KOPT-K1 (cell line): Measurements from ENCODE around the gene BOD1L2.

Experiments used
- H3K27ac ChIP-seq: fragments of 200-600 bp; sonication (generic); 2 replicates; pipeline ENCODE4 v1.5.1; 2016; ENCODE audit warnings: antibody characterized with exemption, mild to moderate bottlenecking, low read depth, low read length; ENCODE audit not compliant: poor library complexity, severe bottlenecking
- H3K36me3 ChIP-seq: fragments of 200-600 bp; sonication (generic); 2 replicates; pipeline ENCODE4 v1.5.1; 2017; ENCODE audit warnings: antibody characterized with exemption, mild to moderate bottlenecking, low read length, moderate library complexity; ENCODE audit not compliant: insufficient read depth
- H3K9me3 ChIP-seq: fragments of 200-600 bp; sonication (generic); 2 replicates; pipeline ENCODE4 v1.5.1; 2017; ENCODE audit warnings: antibody characterized with exemption, low read length, mild to moderate bottlenecking; ENCODE audit not compliant: insufficient read depth, poor library complexity, severe bottlenecking

BOD1L2 gene

GRCh38 chr18:57190026-57190425 lies 43.1 kb downstream of the BOD1L2 start:
- Histone ChIP-seq H3K27ac (no peak overlapping the region), H3K9me3 (peaks cover 18% of the 10 kb centered on the region), H3K36me3 (no peaks in the 10 kb centered on the region)

DNA sequence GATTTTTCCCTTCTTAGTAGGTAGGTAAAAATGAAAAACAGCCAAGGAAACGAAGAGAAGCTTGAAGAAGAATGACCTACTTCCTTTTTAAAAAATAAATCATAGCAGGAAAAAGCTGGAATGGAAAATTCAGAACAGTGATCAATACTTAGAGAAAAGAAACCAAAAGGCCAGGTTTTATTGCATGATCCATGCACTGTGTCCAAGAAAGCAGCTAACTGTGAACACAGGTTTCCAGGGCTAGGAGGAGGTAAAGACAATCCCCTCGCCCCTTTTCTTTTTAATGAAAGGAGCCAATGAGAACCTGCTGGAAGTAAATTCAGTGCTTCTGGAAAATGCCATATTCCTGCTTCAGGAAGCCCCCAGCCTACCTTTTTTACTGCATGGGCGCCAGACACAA lies 47.2 kb downstream of the BOD1L2 start:
- no peaks in the 10 kb centered on the region for H3K9me3 ChIP-seq
- H3K36me3 ChIP-seq: no peaks in the 10 kb centered on the region
- no peak overlapping the region for H3K27ac ChIP-seq

- Histone ChIP-seq H3K27ac (no peak overlapping the region), H3K9me3 (no peaks in the 10 kb centered on the region), H3K36me3 (no peaks in the 10 kb centered on the region)
These were observed 47.7 kb downstream of the BOD1L2 start for GRCh38 chr18:57194622-57195021.

GRCh38 chr18:57195341-57195740 lies 48.5 kb downstream of the BOD1L2 start:
- H3K36me3 ChIP-seq: no peaks in the 10 kb centered on the region
- H3K27ac ChIP-seq: no peak overlapping the region
- no peaks in the 10 kb centered on the region for H3K9me3 ChIP-seq

- Histone ChIP-seq H3K27ac (no peak overlapping the region), H3K9me3 (no peaks in the 10 kb centered on the region), H3K36me3 (no peaks in the 10 kb centered on the region)
These were observed 50.4 kb downstream of the BOD1L2 start for GRCh38 chr18:57197261-57197660.

GRCh38 chr18:57198073-57198472 lies 51.2 kb downstream of the BOD1L2 start:
- Histone ChIP-seq H3K9me3 (no peaks in the 10 kb centered on the region), H3K36me3 (no peaks in the 10 kb centered on the region), H3K27ac (no peak overlapping the region)
